ENCODE results near the gene STK32C.
"Not testable (repeated sequence)": the region's sequence is repeated elsewhere in the genome, so short reads cannot be mapped to it uniquely, and the experiment has no call there.

STK32C gene

GRCh38 chr10:132299371-132300336 is 8.1 kb downstream of the STK32C start:
- DNase-seq, result peak; percentile 25

- DNase-seq, result no peak
These were observed 9.5 kb downstream of the STK32C start for GRCh38 chr10:132298038-132298881.

- no peak for DNase-seq
These were observed 10.2 kb downstream of the STK32C start for GRCh38 chr10:132297526-132297925.

GRCh38 chr10:132296666-132297443 is 10.9 kb downstream of the STK32C start:
- DNase-seq, result peak; percentile 30

GRCh38 chr10:132295481-132295880 is 12.3 kb downstream of the STK32C start:
- DNase-seq, result not testable (repeated sequence)

GRCh38 chr10:132294561-132295318 is 13.0 kb downstream of the STK32C start:
- peak; percentile 37 for DNase-seq

GRCh38 chr10:132293813-132294520 is 13.8 kb downstream of the STK32C start:
- DNase-seq, result no peak

GRCh38 chr10:132293201-132293812 is 14.4 kb downstream of the STK32C start:
- no peak for DNase-seq

- no peak for DNase-seq
These were observed 15.2 kb downstream of the STK32C start for GRCh38 chr10:132292287-132293200.

- DNase-seq, result no peak
These were observed 15.9 kb downstream of the STK32C start for GRCh38 chr10:132291826-132292225.

- no peak for DNase-seq
These were observed 17.1 kb downstream of the STK32C start for GRCh38 chr10:132290631-132291030.

GRCh38 chr10:132289439-132289838 is 18.3 kb downstream of the STK32C start:
- DNase-seq, result no peak

GRCh38 chr10:132283604-132284382 is 24.0 kb downstream of the STK32C start:
- DNase-seq, result no peak

- no peak for DNase-seq
These were observed 24.8 kb downstream of the STK32C start for GRCh38 chr10:132282667-132283603.

- DNase-seq, result no peak
These were observed 25.7 kb downstream of the STK32C start for GRCh38 chr10:132281915-132282666.

- no peak for DNase-seq
These were observed 27.1 kb downstream of the STK32C start for GRCh38 chr10:132280646-132281074.

Measured in hematopoietic multipotent progenitor cell treated with erythropoietin and hydrocortisone succinate and interleukin-3 and kit ligand, for 4 days (in vitro differentiated cells).